ENCODE results near the gene RAN. TPM values are rescaled to one million over a fixed set of nuclear protein-coding genes. Genes with fewer than 3 reads are reported as not detected.

RAN gene
- total and polyA plus RNA-seq, 9 of the 15 experiments (the other 6 are each of a cell fraction or from before 2014, with no cell fraction given) = 1,687 to 3,820 (median 2,300) TPM

GRCh38 chr12:130872179-130873096, 572 bp downstream of the RAN start (continued):
- TF ChIP-seq SAFB2 (IDR thresholded peaks at IDR 0.05; ENCODE audit: borderline replicate concordance, low read depth, low read length, severe bottlenecking) (no peak), PREB (CRISPR knock-in tag; IDR thresholded peaks at IDR 0.05) (no peak), PHB (CRISPR knock-in tag; IDR thresholded peaks at IDR 0.05) (no peak), BMI1 (IDR thresholded peaks at IDR 0.05; ENCODE audit: low read length) (no peak), BCLAF1 (IDR thresholded peaks at IDR 0.05; ENCODE audit: borderline replicate concordance in 1 of 2, control insufficient read depth in 1 of 2, low read depth in 2 of 2, low read length in 1 of 2) (no peak), NR2F6 (CRISPR knock-in tag; IDR thresholded peaks at IDR 0.05) (no peak), ZNF561 (CRISPR knock-in tag; conservative IDR thresholded peaks at IDR 0.05) (no peak), ZNF583 (CRISPR knock-in tag; IDR thresholded peaks at IDR 0.05) (0 out of 2 replicates have a peak, but pooled peaks have one; percentile 15), HDAC1 (IDR thresholded peaks at IDR 0.05) (no peak)
- TF ChIP-seq, protein P1, sequence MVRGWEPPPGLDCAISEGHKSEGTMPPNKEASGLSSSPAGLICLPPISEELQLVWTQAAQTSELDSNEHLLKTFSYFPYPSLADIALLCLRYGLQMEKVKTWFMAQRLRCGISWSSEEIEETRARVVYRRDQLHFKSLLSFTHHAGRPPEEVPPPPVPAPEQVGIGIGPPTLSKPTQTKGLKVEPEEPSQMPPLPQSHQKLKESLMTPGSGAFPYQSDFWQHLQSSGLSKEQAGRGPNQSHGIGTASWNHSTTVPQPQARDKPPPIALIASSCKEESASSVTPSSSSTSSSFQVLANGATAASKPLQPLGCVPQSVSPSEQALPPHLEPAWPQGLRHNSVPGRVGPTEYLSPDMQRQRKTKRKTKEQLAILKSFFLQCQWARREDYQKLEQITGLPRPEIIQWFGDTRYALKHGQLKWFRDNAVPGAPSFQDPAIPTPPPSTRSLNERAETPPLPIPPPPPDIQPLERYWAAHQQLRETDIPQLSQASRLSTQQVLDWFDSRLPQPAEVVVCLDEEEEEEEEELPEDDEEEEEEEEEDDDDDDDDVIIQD (CRISPR knock-in tag; IDR thresholded peaks at IDR 0.05) = no peak
- TF ChIP-seq, protein P2, sequence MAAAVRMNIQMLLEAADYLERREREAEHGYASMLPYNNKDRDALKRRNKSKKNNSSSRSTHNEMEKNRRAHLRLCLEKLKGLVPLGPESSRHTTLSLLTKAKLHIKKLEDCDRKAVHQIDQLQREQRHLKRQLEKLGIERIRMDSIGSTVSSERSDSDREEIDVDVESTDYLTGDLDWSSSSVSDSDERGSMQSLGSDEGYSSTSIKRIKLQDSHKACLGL (CRISPR knock-in tag; IDR thresholded peaks at IDR 0.05; ENCODE audit: borderline replicate concordance, poor library complexity, severe bottlenecking) = peak; percentile 8
- TF ChIP-seq, protein P3, sequence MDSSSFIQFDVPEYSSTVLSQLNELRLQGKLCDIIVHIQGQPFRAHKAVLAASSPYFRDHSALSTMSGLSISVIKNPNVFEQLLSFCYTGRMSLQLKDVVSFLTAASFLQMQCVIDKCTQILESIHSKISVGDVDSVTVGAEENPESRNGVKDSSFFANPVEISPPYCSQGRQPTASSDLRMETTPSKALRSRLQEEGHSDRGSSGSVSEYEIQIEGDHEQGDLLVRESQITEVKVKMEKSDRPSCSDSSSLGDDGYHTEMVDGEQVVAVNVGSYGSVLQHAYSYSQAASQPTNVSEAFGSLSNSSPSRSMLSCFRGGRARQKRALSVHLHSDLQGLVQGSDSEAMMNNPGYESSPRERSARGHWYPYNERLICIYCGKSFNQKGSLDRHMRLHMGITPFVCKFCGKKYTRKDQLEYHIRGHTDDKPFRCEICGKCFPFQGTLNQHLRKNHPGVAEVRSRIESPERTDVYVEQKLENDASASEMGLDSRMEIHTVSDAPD (CRISPR knock-in tag; IDR thresholded peaks at IDR 0.05) = no peak
- TF ChIP-seq, protein P4, sequence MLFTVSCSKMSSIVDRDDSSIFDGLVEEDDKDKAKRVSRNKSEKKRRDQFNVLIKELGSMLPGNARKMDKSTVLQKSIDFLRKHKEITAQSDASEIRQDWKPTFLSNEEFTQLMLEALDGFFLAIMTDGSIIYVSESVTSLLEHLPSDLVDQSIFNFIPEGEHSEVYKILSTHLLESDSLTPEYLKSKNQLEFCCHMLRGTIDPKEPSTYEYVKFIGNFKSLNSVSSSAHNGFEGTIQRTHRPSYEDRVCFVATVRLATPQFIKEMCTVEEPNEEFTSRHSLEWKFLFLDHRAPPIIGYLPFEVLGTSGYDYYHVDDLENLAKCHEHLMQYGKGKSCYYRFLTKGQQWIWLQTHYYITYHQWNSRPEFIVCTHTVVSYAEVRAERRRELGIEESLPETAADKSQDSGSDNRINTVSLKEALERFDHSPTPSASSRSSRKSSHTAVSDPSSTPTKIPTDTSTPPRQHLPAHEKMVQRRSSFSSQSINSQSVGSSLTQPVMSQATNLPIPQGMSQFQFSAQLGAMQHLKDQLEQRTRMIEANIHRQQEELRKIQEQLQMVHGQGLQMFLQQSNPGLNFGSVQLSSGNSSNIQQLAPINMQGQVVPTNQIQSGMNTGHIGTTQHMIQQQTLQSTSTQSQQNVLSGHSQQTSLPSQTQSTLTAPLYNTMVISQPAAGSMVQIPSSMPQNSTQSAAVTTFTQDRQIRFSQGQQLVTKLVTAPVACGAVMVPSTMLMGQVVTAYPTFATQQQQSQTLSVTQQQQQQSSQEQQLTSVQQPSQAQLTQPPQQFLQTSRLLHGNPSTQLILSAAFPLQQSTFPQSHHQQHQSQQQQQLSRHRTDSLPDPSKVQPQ (CRISPR knock-in tag; IDR thresholded peaks at IDR 0.05; ENCODE audit: borderline replicate concordance) = no peak

All from K562 (cell line).